Measurements from ENCODE around the gene TMEM95. TPM values are rescaled to one million over a fixed set of nuclear protein-coding genes. Genes with fewer than 3 reads are reported as not detected.

The TMEM95 gene
- total and polyA plus RNA-seq, 3 donors from 2014 or later: 2.8 to 9.9 (median 6.6) TPM

DNA sequence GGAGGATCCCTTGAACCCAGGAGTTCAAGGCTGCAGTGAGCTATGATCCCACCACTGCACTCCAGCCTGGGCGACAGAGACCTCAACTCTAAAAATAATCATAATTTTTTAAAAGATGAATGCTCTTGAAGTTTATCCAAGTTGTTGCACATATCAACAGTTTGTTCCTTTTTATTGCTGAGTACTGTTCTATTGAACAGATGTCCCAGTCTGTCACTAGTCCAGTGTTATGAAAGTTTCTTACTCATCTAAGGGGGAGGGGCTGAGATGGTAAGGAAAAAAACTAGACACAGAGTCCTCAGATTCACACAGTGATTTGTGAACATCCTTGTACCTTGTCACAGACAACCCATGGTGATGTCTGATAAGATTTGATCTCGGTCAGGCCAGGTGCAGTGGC lies 14.8 kb upstream of the TMEM95 start:
- H3K27ac ChIP-seq: no peak overlapping the region
- DNase-seq: no peak
- H3K4me3 ChIP-seq: no peak overlapping the region
- 70 to 75% methylated on average over 2 of the region's 2 CpGs for WGBS, 2 donors
- no peaks in the 10 kb centered on the region for H3K9me3 ChIP-seq
- no peak for TF ChIP-seq POLR2A (IDR thresholded peaks at IDR 0.05)
- TF ChIP-seq, protein P1, sequence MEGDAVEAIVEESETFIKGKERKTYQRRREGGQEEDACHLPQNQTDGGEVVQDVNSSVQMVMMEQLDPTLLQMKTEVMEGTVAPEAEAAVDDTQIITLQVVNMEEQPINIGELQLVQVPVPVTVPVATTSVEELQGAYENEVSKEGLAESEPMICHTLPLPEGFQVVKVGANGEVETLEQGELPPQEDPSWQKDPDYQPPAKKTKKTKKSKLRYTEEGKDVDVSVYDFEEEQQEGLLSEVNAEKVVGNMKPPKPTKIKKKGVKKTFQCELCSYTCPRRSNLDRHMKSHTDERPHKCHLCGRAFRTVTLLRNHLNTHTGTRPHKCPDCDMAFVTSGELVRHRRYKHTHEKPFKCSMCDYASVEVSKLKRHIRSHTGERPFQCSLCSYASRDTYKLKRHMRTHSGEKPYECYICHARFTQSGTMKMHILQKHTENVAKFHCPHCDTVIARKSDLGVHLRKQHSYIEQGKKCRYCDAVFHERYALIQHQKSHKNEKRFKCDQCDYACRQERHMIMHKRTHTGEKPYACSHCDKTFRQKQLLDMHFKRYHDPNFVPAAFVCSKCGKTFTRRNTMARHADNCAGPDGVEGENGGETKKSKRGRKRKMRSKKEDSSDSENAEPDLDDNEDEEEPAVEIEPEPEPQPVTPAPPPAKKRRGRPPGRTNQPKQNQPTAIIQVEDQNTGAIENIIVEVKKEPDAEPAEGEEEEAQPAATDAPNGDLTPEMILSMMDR (IDR thresholded peaks at IDR 0.05): no peak
- no peaks in the 10 kb centered on the region for H3K4me1 ChIP-seq
- H3K27me3 ChIP-seq: no peaks in the 10 kb centered on the region
- intact Hi-C loops (cut with DNase I; ENCODE audit: low total_unique reads): no loop called here
- no peaks in the 10 kb centered on the region for H3K36me3 ChIP-seq (ENCODE audit: low read depth, missing control alignments)

DNA sequence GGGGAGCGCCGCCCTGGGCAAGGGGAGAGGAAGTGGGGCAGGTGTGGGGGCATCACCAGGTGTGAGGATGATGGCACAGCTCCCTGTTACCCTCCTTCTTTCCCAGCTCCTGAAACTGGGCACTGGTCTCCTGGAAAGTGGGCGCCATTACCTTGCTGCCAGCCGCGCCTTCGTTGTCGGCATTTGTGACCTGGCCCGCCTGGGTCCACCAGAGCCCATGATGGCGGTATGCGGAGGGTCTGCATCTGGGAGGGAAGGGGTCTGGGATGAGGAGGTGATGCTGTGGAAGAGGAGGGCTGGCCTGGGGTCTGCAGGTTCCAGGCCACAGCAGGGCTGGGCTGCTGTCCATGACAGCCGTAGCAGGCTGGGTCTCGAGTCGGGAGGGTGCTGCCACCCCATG lies 13.1 kb upstream of the TMEM95 start:
- Histone ChIP-seq H3K27me3 (no peaks in the 10 kb centered on the region), H3K4me3 (no peak overlapping the region), H3K27ac (no peak overlapping the region), H3K4me1 (no peaks in the 10 kb centered on the region), H3K9me3 (no peaks in the 10 kb centered on the region), H3K36me3 (ENCODE audit: low read depth, missing control alignments) (no peaks in the 10 kb centered on the region)
- WGBS, 2 donors: 87% methylated on average over 8 to 13 of the region's 13 CpGs
- intact Hi-C loops (cut with DNase I; ENCODE audit: low total_unique reads): no loop called here
- TF ChIP-seq POLR2A (IDR thresholded peaks at IDR 0.05): no peak
- no peak for DNase-seq

DNA sequence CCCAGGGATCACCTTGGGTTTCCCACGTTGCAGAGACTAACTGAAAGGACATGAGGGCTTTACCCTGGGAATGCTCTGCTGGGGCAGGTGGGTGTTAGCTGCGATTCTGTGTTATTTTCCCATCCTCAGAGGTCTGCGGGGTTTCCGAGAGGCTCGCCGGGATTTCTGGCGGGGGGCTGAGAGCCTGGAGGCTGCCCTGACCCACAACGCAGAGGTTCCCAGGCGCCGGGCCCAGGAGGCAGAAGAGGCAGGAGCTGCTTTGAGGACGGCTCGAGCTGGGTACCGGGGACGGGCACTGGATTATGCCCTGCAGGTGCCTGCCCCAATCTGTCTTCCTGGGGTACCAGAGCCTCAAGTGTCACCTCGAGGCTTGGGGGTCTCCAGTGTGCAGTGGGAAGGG lies 11.7 kb upstream of the TMEM95 start:
- WGBS, 2 donors: 60 to 66% methylated on average over 10 to 15 of the region's 15 CpGs
- TF ChIP-seq, protein P1 (IDR thresholded peaks at IDR 0.05): no peak
- no peak for TF ChIP-seq POLR2A (IDR thresholded peaks at IDR 0.05)
- Histone ChIP-seq H3K36me3 (ENCODE audit: low read depth, missing control alignments) (no peaks in the 10 kb centered on the region), H3K27me3 (no peaks in the 10 kb centered on the region), H3K4me3 (no peak overlapping the region), H3K4me1 (no peaks in the 10 kb centered on the region), H3K27ac (no peak overlapping the region), H3K9me3 (no peaks in the 10 kb centered on the region)
- intact Hi-C loops (cut with DNase I; ENCODE audit: low total_unique reads): no loop called here
- DNase-seq: no peak

DNA sequence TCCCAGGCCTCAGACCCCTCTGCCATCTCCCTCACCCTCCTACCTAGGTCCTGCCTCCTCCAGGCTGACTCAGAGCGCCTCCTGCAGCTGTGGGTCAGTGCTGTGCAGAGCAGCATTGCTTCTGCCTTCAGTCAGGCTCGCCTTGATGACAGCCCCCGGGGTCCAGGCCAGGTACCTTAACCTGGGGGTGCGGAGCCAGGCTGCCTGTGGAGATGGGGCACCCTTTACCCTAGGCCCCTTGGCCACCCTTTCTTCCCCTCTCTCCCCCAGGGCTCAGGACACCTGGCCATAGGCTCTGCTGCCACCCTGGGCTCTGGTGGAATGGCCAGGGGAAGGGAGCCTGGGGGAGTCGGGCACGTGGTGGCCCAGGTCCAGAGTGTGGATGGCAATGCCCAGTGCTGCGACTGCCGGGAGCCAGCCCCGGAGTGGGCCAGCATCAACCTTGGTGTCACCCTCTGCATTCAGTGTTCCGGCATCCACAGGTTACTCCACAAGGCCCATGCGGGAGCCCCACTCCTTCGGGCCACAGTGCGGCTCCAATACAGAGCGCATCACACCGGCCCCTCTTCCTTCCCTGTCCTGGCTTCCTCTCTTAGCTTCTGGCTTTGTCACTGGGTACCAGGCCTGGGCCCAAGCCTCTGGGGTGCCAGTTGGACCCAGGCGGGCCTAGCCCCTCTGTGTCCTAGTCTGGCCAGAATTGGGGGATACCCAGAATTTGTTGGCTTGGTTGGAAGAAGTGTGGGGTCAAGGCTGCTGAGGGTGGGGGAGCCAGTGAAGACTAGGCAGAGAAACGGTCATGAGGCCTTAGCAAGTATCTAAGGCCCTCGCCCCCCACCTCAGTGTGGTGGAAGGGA lies 8.0 kb upstream of the TMEM95 start:
- no peaks in the 10 kb centered on the region for H3K9me3 ChIP-seq
- no peak overlapping the region for H3K27ac ChIP-seq
- H3K4me3 ChIP-seq: no peak overlapping the region
- WGBS, 2 donors: 60 to 82% methylated on average over 9 to 18 of the region's 18 CpGs
- H3K4me1 ChIP-seq: peaks cover 10% of the 10 kb centered on the region
- H3K36me3 ChIP-seq (ENCODE audit: low read depth, missing control alignments): no peaks in the 10 kb centered on the region
- H3K27me3 ChIP-seq: no peaks in the 10 kb centered on the region
- no peak for DNase-seq
- intact Hi-C loops (cut with DNase I; ENCODE audit: low total_unique reads): no loop called here
- TF ChIP-seq, protein P1 (IDR thresholded peaks at IDR 0.05): no peak
- TF ChIP-seq POLR2A (IDR thresholded peaks at IDR 0.05): no peak

DNA sequence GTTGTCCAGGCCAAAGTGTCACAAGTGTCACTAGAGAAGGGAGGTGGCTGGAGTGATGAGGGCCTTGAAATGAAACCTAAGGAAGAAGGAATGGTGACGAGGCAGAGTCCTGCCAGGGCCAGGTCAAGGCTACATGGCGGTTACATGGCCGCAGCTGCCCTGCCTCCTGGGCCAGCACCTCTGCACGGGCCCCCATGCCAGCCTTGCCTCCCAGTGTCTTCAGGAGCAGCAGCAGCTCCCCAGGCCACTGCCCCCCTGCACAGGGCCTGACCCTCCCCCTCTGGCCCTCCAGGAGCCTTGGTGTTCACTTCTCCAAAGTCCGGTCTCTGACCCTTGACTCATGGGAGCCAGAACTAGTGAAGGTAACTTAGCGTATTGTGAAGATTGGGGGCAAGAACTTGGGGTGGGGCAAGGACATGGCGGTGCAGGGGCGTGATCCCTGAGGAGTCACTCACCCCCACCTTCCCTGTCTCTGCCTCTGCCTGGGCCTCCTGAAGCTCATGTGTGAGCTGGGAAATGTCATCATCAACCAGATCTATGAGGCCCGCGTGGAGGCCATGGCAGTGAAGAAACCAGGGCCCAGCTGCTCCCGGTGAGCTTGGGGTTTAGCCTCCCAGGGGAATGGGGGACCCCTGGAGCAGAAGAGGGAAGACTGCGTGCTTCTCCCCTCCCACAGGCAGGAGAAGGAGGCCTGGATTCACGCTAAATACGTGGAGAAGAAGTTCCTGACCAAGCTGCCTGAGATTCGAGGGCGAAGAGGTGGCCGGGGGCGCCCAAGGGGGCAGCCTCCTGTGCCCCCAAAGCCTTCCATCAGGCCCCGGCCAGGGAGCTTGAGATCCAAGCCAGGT lies 7.1 kb upstream of the TMEM95 start:
- 65% methylated on average over 14 to 19 of the region's 19 CpGs for WGBS, 2 donors
- Histone ChIP-seq H3K27ac (no peak overlapping the region), H3K4me1 (peaks cover 16% of the 10 kb centered on the region), H3K36me3 (ENCODE audit: low read depth, missing control alignments) (no peaks in the 10 kb centered on the region), H3K27me3 (no peaks in the 10 kb centered on the region), H3K4me3 (no peak overlapping the region), H3K9me3 (no peaks in the 10 kb centered on the region)
- intact Hi-C loops (cut with DNase I; ENCODE audit: low total_unique reads): no loop called here
- no peak for DNase-seq
- TF ChIP-seq POLR2A (IDR thresholded peaks at IDR 0.05): no peak
- TF ChIP-seq, protein P1 (IDR thresholded peaks at IDR 0.05): no peak
